ENCODE measurements around the gene ITPR2.

DNA sequence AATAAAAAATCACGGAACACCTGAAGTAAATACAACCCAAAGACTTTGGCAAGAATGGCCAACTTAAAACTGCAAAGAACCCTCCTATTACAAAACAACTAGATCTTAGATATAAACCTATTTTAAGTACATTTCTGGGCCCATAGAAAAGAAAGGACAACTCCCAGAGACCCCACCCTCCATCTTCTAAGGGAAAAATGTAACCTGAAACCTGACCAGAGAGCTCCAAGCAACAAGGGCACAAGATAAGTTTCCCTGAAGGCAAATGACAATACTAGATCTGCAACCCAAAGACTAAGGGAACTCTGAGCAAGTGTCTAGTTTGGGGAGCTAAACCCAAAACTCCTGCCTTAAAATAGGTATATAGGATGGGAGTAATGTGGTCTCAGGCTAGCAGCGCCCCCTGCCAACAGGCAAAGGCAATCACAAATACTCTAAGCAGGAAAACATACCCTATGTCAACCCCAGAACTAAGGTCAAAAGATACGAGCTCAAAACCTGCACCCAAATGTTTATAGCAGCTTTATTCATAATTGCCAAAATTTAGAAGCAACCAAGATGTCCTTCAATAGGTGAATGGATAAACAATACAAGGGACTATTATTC lies 218.9 kb downstream of the ITPR2 start:
- TF ChIP-seq, protein P1, sequence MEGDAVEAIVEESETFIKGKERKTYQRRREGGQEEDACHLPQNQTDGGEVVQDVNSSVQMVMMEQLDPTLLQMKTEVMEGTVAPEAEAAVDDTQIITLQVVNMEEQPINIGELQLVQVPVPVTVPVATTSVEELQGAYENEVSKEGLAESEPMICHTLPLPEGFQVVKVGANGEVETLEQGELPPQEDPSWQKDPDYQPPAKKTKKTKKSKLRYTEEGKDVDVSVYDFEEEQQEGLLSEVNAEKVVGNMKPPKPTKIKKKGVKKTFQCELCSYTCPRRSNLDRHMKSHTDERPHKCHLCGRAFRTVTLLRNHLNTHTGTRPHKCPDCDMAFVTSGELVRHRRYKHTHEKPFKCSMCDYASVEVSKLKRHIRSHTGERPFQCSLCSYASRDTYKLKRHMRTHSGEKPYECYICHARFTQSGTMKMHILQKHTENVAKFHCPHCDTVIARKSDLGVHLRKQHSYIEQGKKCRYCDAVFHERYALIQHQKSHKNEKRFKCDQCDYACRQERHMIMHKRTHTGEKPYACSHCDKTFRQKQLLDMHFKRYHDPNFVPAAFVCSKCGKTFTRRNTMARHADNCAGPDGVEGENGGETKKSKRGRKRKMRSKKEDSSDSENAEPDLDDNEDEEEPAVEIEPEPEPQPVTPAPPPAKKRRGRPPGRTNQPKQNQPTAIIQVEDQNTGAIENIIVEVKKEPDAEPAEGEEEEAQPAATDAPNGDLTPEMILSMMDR (IDR thresholded peaks at IDR 0.05; ENCODE audit: insufficient read depth, low read length): peak; percentile 27
- TF ChIP-seq GABPA (IDR thresholded peaks at IDR 0.05; ENCODE audit: low read depth) (no peak), POLR2AphosphoS5 (IDR thresholded peaks at IDR 0.05; ENCODE audit: low read depth) (no peak), SPI1 (IDR thresholded peaks at IDR 0.05; ENCODE audit: borderline replicate concordance, low read depth) (no peak)
- TF ChIP-seq, protein P2, sequence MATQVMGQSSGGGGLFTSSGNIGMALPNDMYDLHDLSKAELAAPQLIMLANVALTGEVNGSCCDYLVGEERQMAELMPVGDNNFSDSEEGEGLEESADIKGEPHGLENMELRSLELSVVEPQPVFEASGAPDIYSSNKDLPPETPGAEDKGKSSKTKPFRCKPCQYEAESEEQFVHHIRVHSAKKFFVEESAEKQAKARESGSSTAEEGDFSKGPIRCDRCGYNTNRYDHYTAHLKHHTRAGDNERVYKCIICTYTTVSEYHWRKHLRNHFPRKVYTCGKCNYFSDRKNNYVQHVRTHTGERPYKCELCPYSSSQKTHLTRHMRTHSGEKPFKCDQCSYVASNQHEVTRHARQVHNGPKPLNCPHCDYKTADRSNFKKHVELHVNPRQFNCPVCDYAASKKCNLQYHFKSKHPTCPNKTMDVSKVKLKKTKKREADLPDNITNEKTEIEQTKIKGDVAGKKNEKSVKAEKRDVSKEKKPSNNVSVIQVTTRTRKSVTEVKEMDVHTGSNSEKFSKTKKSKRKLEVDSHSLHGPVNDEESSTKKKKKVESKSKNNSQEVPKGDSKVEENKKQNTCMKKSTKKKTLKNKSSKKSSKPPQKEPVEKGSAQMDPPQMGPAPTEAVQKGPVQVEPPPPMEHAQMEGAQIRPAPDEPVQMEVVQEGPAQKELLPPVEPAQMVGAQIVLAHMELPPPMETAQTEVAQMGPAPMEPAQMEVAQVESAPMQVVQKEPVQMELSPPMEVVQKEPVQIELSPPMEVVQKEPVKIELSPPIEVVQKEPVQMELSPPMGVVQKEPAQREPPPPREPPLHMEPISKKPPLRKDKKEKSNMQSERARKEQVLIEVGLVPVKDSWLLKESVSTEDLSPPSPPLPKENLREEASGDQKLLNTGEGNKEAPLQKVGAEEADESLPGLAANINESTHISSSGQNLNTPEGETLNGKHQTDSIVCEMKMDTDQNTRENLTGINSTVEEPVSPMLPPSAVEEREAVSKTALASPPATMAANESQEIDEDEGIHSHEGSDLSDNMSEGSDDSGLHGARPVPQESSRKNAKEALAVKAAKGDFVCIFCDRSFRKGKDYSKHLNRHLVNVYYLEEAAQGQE (IDR thresholded peaks at IDR 0.05; ENCODE audit: insufficient replicate concordance, low read depth): no peak

Measured in HL-60 (cell line).